Mesothelial cell of epicardium (in vitro differentiated cells): ENCODE measurements around the gene TIMP3. TPM values are rescaled to one million over a fixed set of nuclear protein-coding genes. Genes with fewer than 3 reads are reported as not detected.

Experiments
- DNase-seq, 2 experiments: peaks; one replicate each; pipeline ENCODE4 v3.0.0; 2021; ENCODE audit warnings: low spot score in 2 of 2; ENCODE audit not compliant: unreplicated experiment in 2 of 2
- H3K27ac Mint-ChIP-seq: 2 replicates; pipeline ENCODE4 v1.8.0; 2021; ENCODE audit warnings: mixed read lengths
- H3K27me3 Mint-ChIP-seq: 2 replicates; pipeline ENCODE4 v1.8.0; 2021; ENCODE audit warnings: low read depth, mixed read lengths
- H3K36me3 Mint-ChIP-seq: 2 replicates; pipeline ENCODE4 v1.8.0; 2021; ENCODE audit warnings: mixed read lengths
- H3K4me1 Mint-ChIP-seq: 2 replicates; pipeline ENCODE4 v1.8.0; 2021; ENCODE audit warnings: mixed read lengths
- H3K4me3 Mint-ChIP-seq: 2 replicates; pipeline ENCODE4 v1.8.0; 2021; ENCODE audit warnings: mild to moderate bottlenecking, moderate library complexity, mixed read lengths
- H3K9me3 Mint-ChIP-seq: 2 replicates; pipeline ENCODE4 v1.8.0; 2021; ENCODE audit warnings: mixed read lengths
- CTCF ChIP-seq: fragments of 200-600 bp; sonication (generic); IDR thresholded peaks from one replicate; pipeline ENCODE4 v1.5.0; 2021; ENCODE audit warnings: antibody characterized with exemption; ENCODE audit not compliant: unreplicated experiment
- total RNA-seq: library from RNA; stranded (reverse); gene quantifications from 3 replicates; pipeline ENCODE4 v1.2.1, GENCODE V29; 2021

The TIMP3 gene
- total RNA-seq, 1 donor from 2014 or later: 67.2 TPM

- Mint-ChIP-seq H3K9me3 (no peaks in the 10 kb centered on the region), H3K27ac (no peak overlapping the region), H3K4me3 (no peak overlapping the region), H3K4me1 (peaks cover 17% of the 10 kb centered on the region), H3K36me3 (no peaks in the 10 kb centered on the region), H3K27me3 (no peaks in the 10 kb centered on the region)
- no peak for DNase-seq
- no peak for TF ChIP-seq CTCF
Measured at GRCh38 chr22:32780726-32781310, 20.7 kb upstream of the TIMP3 start.

DNA sequence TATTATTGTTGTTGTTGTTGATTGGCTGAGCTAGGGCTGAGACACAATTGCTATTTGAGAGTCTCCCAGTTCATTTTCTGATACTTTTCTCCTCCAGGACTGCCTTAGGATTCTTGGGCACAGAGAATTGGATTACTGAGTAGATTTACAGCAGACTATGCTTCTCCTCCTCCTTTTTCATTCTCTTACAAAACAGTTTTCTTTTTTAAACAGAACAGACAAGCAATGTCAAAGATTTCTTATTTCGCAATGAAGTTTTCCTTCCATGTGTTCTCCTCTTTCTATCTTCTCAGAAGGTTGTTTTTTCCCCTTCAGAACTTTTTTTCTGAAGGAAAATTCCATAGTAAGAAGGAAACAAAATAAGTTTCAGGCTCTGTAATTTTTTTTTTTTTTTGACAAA, 19.8 kb upstream of the TIMP3 start:
- Mint-ChIP-seq H3K4me3 (no peak overlapping the region), H3K27me3 (no peaks in the 10 kb centered on the region), H3K4me1 (peaks cover 22% of the 10 kb centered on the region), H3K27ac (peak overlapping the region; percentile 45), H3K36me3 (peaks cover 3% of the 10 kb centered on the region), H3K9me3 (no peaks in the 10 kb centered on the region)
- TF ChIP-seq CTCF: no peak
- no peak for DNase-seq

GRCh38 chr22:32785321-32786026, 16.0 kb upstream of the TIMP3 start:
- Mint-ChIP-seq H3K27ac (peak overlapping the region; percentile 91), H3K36me3 (peaks cover 6% of the 10 kb centered on the region), H3K4me1 (peaks cover 34% of the 10 kb centered on the region), H3K9me3 (peaks cover 5% of the 10 kb centered on the region), H3K27me3 (no peaks in the 10 kb centered on the region), H3K4me3 (no peak overlapping the region)
- DNase-seq: no peak
- TF ChIP-seq CTCF: no peak

GRCh38 chr22:32786027-32786418, 15.5 kb upstream of the TIMP3 start:
- peak overlapping the region; percentile 91 for H3K27ac Mint-ChIP-seq
- DNase-seq: no peak

DNA sequence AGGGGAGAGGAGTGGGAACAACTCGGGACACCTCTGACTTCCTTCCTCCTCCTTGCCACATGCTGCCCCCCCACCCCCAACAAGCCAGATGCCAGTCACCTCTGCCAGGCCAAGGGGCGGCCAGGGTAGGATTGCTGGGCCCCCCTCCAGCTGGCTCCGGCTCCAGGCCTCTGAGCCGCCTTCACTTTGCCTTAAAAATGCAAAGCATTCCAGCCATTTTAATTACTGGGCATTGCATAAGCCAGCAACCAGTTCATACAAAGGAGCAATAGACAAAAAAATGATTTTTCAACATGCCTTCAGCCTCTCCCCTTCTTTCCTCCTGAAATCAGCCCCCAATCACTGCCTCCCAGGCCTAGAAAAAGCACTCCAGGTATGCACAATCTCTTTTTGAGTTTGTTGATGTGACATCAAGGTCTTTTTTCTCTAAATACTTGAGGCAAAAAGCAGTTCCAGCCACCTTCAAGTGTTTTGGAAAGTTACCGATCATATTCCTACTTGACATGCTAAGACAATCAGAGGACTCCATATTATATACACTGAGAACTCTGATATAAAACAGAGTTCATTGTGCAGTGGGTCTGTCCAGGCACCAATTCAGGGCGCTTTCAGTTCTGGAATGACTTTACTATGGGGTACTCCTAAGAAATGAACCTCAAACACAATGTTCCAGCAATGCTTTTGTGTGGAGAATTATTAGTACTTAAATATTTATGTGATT, 12.4 kb upstream of the TIMP3 start:
- TF ChIP-seq CTCF: no peak
- Mint-ChIP-seq H3K27ac (peak overlapping the region; percentile 99), H3K4me1 (peaks cover 29% of the 10 kb centered on the region), H3K4me3 (no peak overlapping the region), H3K36me3 (peaks cover 10% of the 10 kb centered on the region), H3K9me3 (peaks cover 13% of the 10 kb centered on the region), H3K27me3 (no peaks in the 10 kb centered on the region)
- peak; percentile 44 to 63 for DNase-seq

More at GRCh38 chr22:32786027-32786418, 15.5 kb upstream of the TIMP3 start:
- Mint-ChIP-seq H3K9me3 (peaks cover 5% of the 10 kb centered on the region), H3K36me3 (peaks cover 8% of the 10 kb centered on the region), H3K4me1 (peaks cover 32% of the 10 kb centered on the region), H3K27me3 (no peaks in the 10 kb centered on the region), H3K4me3 (no peak overlapping the region)
- no peak for TF ChIP-seq CTCF
